Spinal cord (tissue), 10 donors: Measurements from ENCODE around the gene KCNQ4. TPM values are rescaled to one million over a fixed set of nuclear protein-coding genes. Genes with fewer than 3 reads are reported as not detected.
A peak's percentile ranks its signal among the peaks of the same experiment; 100 is the strongest.

Experiments used
- DNase-seq, 6 donors: peaks; one replicate each; pipeline versions ENCODE4 v3.0.0 to v3.0.0-alpha.2; 2013 to 2015; ENCODE audit warnings: low spot score in 6 of 6, low read depth in 4 of 6
- H3K27ac ChIP-seq: one replicate; pipeline ENCODE4 v1.5.1; 2013; ENCODE audit warnings: low read depth, low read length, control low read depth
- H3K27me3 ChIP-seq: one replicate; pipeline ENCODE4 v1.6.1; 2013; ENCODE audit warnings: low read length; ENCODE audit not compliant: control insufficient read depth, insufficient read depth
- H3K36me3 ChIP-seq: one replicate; pipeline ENCODE4 v1.6.1; 2013; ENCODE audit warnings: low read length; ENCODE audit not compliant: control insufficient read depth, insufficient read depth
- H3K4me1 ChIP-seq: one replicate; pipeline ENCODE4 v1.6.1; 2013; ENCODE audit warnings: low read length; ENCODE audit not compliant: control insufficient read depth, insufficient read depth
- H3K4me3 ChIP-seq: one replicate; pipeline ENCODE4 v1.5.1; 2013; ENCODE audit warnings: low read depth, low read length, control low read depth
- H3K9me3 ChIP-seq: one replicate; pipeline ENCODE4 v1.6.1; 2013; ENCODE audit warnings: low read length; ENCODE audit not compliant: control insufficient read depth, insufficient read depth
- WGBS: methylation state at CpG from one replicate; pipeline ENCODE4 v1.1.5; 2013; ENCODE audit warnings: missing lambda C conversion rate; ENCODE audit not compliant: insufficient coverage; 5-methylcytosine and 5-hydroxymethylcytosine counted together
- polyA plus RNA-seq, 2 donors: library from polyadenylated mRNA; unstranded; fragments of 120-200 nt; gene quantifications; one replicate each; pipeline ENCODE4 v1.2.1, GENCODE V29; 2013; ENCODE audit not compliant: insufficient read length in 2 of 2
- total RNA-seq, 2 donors: library from RNA; depleted of rRNA in 1 of 2; stranded (reverse); fragments of 120-200 nt in 1 of 2; fragments of >200 nt in 1 of 2; gene quantifications; one replicate each; pipeline versions ENCODE4 v1.2.3 to v1.2.4, GENCODE V29; 2013 to 2014
- donor health status: healthy.

The KCNQ4 gene
- total and polyA plus RNA-seq, 4 donors: 1.3 to 7.5 (median 3.6) TPM

DNA sequence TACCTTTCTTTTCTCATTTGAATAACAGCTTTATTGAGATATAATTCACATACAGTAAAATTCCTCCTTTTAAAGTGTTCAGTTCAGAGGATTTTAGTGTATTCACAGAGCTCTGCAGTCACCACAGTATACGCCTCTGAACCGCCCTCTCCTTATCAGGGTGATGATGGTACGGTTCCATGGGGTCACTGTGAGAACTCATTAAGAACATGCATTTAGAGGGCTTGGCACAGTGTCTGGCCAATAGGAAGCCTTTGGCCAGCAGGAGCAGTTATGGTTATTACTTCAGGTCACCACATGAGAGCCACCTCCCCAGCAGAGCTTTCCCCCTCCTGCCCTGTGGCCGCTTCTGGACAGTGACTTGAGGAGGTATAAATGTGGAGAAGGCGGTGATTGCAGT is 27.3 kb downstream of the KCNQ4 start:
- Histone ChIP-seq H3K4me1 (peaks cover 21% of the 10 kb centered on the region), H3K27me3 (no peaks in the 10 kb centered on the region), H3K36me3 (no peaks in the 10 kb centered on the region), H3K27ac (no peak overlapping the region), H3K4me3 (no peak overlapping the region), H3K9me3 (no peaks in the 10 kb centered on the region)
- 75% methylated on average over 2 of the region's 5 CpGs for WGBS
- no peak for DNase-seq

DNA sequence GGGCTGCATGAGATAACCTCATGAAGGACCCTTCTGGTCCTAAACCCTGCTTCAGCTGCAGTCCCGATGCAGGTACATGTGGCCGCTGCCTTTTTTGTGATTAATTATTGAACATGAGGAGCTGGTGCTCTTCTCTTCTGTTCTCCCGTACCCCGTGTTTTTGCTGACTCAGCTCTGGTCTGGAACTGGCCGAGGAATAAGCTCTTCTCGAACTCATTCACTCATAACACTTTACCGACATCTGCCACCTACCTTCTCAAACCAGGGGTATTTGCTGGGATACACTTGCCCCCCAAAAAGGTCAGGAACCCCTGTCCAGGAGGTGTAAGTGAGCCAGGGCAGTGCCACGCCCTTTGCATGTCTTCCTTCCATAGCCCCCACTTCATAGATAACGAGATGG is 31.8 kb downstream of the KCNQ4 start:
- Histone ChIP-seq H3K27me3 (peaks cover 4% of the 10 kb centered on the region), H3K27ac (no peak overlapping the region), H3K36me3 (peaks cover 10% of the 10 kb centered on the region), H3K4me3 (no peak overlapping the region), H3K4me1 (peaks cover 26% of the 10 kb centered on the region), H3K9me3 (no peaks in the 10 kb centered on the region)
- DNase-seq: no peak
- 84% methylated on average over 7 of the region's 9 CpGs for WGBS

DNA sequence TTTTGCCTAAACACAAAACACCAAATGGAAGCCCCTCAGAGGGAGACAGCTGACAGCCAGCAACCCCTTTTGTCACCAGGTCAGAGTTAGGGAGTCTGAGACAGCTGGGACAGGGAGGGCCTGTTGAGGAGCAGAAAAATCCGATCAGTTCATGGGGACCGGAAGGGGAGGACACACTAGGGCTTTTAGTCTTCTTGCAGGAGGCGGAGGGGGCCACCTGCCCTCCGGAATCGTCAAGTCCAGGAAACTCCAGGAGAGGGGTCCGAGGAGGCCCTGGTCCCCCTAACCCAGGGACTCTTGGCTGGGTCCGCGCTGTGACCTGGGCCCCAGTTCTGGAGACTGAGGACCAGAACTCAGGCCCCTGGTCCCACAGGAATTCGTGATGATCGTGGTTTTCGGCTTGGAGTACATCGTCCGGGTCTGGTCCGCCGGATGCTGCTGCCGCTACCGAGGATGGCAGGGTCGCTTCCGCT is 34.2 kb downstream of the KCNQ4 start:
- WGBS: 35% methylated on average over 19 of the region's 19 CpGs

DNA sequence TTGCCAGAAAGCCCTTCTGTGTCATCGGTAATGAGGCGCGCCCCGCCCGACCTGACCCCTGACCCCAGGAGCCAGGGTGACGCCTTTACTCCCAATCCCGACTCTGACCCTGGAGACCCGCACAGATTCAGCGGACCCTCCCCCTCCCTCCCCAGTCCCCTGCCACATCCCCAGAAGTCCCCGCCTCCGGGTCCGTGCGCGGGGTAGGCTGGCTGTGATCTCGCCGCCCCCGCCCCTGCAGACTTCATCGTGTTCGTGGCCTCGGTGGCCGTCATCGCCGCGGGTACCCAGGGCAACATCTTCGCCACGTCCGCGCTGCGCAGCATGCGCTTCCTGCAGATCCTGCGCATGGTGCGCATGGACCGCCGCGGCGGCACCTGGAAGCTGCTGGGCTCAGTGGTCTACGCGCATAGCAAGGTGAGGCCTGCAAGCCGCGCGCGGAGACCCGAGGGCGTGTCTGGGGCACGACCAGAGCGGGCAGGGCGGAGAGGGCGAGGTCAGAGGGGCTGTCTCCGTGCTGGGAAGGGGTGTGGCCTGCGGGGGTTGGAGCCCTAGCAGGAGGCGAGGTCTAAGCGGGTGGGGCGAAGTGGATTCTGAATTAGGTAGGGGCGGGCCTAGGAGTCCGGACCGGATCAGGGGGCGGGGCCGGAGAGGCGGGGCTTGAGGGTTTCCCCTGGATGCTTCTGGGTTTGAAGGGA is 34.8 kb downstream of the KCNQ4 start:
- WGBS: 9% methylated on average over 59 of the region's 59 CpGs
- Histone ChIP-seq H3K4me1 (peaks cover 50% of the 10 kb centered on the region), H3K9me3 (no peaks in the 10 kb centered on the region), H3K36me3 (peaks cover 26% of the 10 kb centered on the region), H3K4me3 (peak overlapping the region; percentile 43), H3K27ac (no peak overlapping the region), H3K27me3 (peaks cover 4% of the 10 kb centered on the region)
- DNase-seq: peak in 2 of 6 donors; percentile 53 to 83

More for the DNA sequence above, 34.2 kb downstream of the KCNQ4 start:
- H3K36me3 ChIP-seq: peaks cover 23% of the 10 kb centered on the region
- H3K4me1 ChIP-seq: peaks cover 46% of the 10 kb centered on the region
- peaks cover 4% of the 10 kb centered on the region for H3K27me3 ChIP-seq
- H3K4me3 ChIP-seq: peak overlapping the region; percentile 43
- H3K9me3 ChIP-seq: no peaks in the 10 kb centered on the region
- no peak for DNase-seq
- H3K27ac ChIP-seq: no peak overlapping the region

DNA sequence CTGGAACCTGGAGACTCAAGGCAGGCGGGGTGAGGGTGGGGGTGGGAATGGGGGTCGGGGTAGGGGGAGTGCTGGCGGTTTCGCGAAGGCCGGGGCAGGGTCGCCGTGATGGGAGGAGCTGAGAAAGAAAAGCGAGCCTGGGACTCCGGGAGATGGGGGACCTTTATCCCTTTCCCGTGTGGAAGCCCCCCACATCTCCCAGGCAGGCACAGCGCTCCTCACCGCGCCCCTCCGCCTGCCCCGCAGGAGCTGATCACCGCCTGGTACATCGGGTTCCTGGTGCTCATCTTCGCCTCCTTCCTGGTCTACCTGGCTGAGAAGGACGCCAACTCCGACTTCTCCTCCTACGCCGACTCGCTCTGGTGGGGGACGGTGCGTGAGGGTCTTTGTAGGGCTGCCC is 35.5 kb downstream of the KCNQ4 start:
- Histone ChIP-seq H3K9me3 (no peaks in the 10 kb centered on the region), H3K4me3 (no peak overlapping the region), H3K27me3 (peaks cover 4% of the 10 kb centered on the region), H3K27ac (no peak overlapping the region), H3K36me3 (peaks cover 33% of the 10 kb centered on the region), H3K4me1 (peaks cover 56% of the 10 kb centered on the region)
- WGBS: 82% methylated on average over 16 of the region's 26 CpGs
- no peak for DNase-seq

DNA sequence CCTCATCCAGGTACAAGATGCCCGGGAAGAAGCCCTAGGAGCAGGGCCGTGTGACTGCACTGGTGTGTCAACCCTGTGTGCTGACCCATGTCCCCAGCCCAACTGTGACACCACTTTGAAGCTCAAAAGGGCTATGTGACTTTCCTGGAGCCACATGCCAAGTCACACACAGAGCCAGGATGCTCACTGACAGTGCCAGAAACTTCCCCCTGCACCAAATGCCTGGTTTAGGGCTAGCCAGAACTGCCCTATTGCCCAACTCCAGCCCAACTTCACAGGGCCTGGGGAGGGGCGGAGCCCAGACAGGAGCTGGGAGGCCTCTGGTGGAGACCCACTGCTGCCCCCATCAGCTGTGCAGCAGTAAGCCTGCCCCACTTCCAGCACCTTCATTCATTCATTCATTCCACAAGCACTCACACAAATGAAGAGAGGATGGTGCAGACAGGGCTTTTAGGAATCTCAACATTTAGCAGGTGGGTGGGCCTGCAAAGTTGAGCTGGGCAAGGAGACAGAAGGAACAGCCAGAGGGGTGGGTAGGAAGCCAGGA is 36.7 kb downstream of the KCNQ4 start:
- WGBS: 76% methylated on average over 3 of the region's 3 CpGs
- peaks cover 67% of the 10 kb centered on the region for H3K4me1 ChIP-seq
- peaks cover 4% of the 10 kb centered on the region for H3K27me3 ChIP-seq

DNA sequence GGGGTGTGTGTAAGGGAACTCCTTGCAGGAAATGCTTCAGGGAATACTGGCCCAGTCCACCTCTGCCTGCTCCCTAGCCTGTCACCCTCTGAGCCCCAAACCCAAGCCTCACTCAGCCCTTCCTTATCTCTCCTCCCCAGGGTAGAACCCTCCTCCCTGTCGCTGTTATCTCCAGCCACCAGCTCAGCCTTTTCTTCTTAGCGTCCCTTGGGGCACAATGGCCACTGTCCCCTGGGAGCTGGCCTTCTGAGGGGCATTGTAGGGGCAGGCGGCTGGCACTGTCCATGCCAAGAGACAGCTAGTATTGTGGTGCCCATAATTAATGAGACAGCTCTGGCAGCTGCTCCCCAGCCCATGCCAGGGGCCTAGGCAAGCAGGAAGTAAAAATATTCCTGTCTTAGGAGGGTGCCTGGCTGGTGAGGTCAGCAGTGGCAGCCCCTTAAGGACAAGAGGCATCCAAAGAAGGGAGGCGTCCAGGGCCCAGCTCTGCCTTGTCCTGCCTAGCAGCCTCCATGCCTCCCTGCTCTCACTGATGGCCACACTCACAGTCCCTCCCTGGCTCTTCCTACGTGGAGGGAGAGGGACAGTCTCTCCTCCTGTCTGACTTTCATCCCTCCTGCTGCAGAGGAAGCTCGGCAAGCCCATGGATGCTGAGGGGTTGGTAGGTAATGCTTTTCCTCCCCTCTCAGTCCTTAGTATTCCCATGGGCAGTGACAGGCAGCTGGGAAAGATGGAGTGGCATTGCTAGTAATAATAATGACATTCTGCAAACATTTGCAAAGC is 37.5 kb downstream of the KCNQ4 start:
- H3K36me3 ChIP-seq: peaks cover 37% of the 10 kb centered on the region
- H3K9me3 ChIP-seq: no peaks in the 10 kb centered on the region
- H3K27ac ChIP-seq: peak overlapping the region; percentile 61
- peaks cover 74% of the 10 kb centered on the region for H3K4me1 ChIP-seq
- peaks cover 4% of the 10 kb centered on the region for H3K27me3 ChIP-seq
- DNase-seq: peak in 3 of 6 donors; percentile 63 to 88 (median 79)
- H3K4me3 ChIP-seq: no peak overlapping the region
- 22% methylated on average over 2 of the region's 6 CpGs for WGBS

More for the DNA sequence above, 36.7 kb downstream of the KCNQ4 start:
- Histone ChIP-seq H3K4me3 (no peak overlapping the region), H3K9me3 (no peaks in the 10 kb centered on the region), H3K27ac (peak overlapping the region; percentile 25), H3K36me3 (peaks cover 37% of the 10 kb centered on the region)
- peak in 1 of 6 donors; percentile 38 for DNase-seq

DNA sequence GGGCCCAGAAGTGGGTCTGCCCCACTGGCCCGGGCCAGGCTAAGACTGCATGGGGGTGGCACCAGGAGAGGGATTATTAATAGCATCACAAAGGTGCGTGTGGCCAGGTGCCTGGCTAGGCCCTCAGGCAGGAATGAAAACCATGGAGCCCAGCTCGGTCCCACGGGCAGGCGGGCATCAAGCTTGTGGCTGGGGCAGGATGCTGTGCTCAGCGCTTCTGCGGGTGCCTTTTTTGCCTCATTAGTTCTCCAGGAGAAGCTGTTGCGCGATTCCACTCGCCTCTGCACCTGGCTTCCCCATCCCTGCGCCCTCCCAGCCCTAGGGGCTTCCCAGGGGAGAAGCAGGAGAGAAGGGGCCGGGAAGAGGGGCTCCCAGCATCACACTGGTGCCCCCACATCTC is 39.3 kb downstream of the KCNQ4 start:
- Histone ChIP-seq H3K9me3 (no peaks in the 10 kb centered on the region), H3K4me3 (no peak overlapping the region), H3K27ac (no peak overlapping the region), H3K27me3 (peaks cover 4% of the 10 kb centered on the region), H3K4me1 (peaks cover 80% of the 10 kb centered on the region), H3K36me3 (peaks cover 42% of the 10 kb centered on the region)
- no peak for DNase-seq
- WGBS: 98% methylated on average over 10 of the region's 12 CpGs

DNA sequence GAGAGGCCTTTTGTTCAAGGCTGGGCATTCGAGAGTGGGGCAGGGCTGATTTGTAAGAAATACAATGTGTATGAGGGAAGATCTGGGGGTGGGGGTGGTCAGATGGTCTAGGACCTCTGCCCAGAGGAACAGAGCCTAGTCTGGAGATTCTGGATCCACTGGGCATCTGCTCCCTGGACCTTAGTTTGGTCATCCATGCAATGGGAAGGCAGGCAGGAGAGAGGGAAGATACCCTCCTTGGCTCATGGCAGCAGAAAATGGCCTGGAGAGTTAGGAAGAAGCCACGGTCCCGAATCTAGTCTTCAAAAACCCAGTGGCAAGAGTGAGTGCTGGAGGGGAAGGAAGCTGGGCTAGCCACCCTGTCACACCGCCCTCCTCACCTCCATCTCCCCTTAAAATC is 39.8 kb downstream of the KCNQ4 start:
- Histone ChIP-seq H3K27ac (no peak overlapping the region), H3K4me3 (no peak overlapping the region), H3K27me3 (peaks cover 3% of the 10 kb centered on the region), H3K9me3 (no peaks in the 10 kb centered on the region), H3K36me3 (peaks cover 42% of the 10 kb centered on the region), H3K4me1 (peaks cover 75% of the 10 kb centered on the region)
- DNase-seq: no peak
- 79% methylated on average over 1 of the region's 4 CpGs for WGBS
